Transverse colon (tissue), 4 donors: ENCODE measurements around the gene AP3B1. TPM values are rescaled to one million over a fixed set of nuclear protein-coding genes. Genes with fewer than 3 reads are reported as not detected.

Experiments used
- DNase-seq: peaks from one replicate; pipeline ENCODE4 v3.0.0-alpha.2; 2019
- H3K27ac ChIP-seq, 4 donors: fragments of 200-600 bp; sonication (generic); 2 replicates each; pipeline ENCODE4 v1.5.1; 2016 to 2018; ENCODE audit warnings: inconsistent platforms in 4 of 4
- H3K27me3 ChIP-seq: fragments of 200-600 bp; sonication (generic); 2 replicates; pipeline ENCODE4 v1.5.1; 2017; ENCODE audit warnings: inconsistent platforms
- H3K36me3 ChIP-seq, 4 donors: fragments of 200-600 bp; sonication (generic); 2 replicates each; pipeline ENCODE4 v1.5.1; 2017 to 2019; ENCODE audit warnings: inconsistent platforms in 4 of 4
- H3K4me1 ChIP-seq, 4 donors: fragments of 200-600 bp; sonication (generic); 2 replicates each; pipeline ENCODE4 v1.5.1; 2017 to 2020; ENCODE audit warnings: inconsistent platforms in 4 of 4
- H3K4me3 ChIP-seq, 4 donors: fragments of 200-600 bp; sonication (generic); 1 replicate in 1 of 4; 2 replicates in 3 of 4; pipeline versions ENCODE4 v1.5.1 to v1.6.1; 2017 to 2019; ENCODE audit warnings: inconsistent platforms in 4 of 4
- H3K9me3 ChIP-seq, 2 donors: fragments of 200-600 bp; sonication (generic); 2 replicates each; pipeline ENCODE4 v1.5.1; 2017 to 2019; ENCODE audit warnings: inconsistent platforms in 2 of 2
- EP300 ChIP-seq: sonication (generic); formaldehyde crosslinking; IDR thresholded peaks from one replicate; pipeline ENCODE4 v1.6.1; 2017; ENCODE audit warnings: antibody characterized with exemption, low read depth
- POLR2A ChIP-seq: fragments of 450-650 bp; IDR thresholded peaks from one replicate; pipeline ENCODE4 v1.6.1; 2016; ENCODE audit warnings: antibody characterized with exemption, mild to moderate bottlenecking, moderate library complexity
- POLR2AphosphoS5 ChIP-seq, 3 donors: sonication (generic); formaldehyde crosslinking; IDR thresholded peaks; one replicate each; pipeline ENCODE4 v1.6.1; 2016; ENCODE audit warnings: antibody characterized with exemption in 3 of 3
- WGBS, 2 donors: methylation state at CpG; one replicate each; pipeline ENCODE4 v1.1.5; 2018; ENCODE audit warnings: low coverage in 1 of 2; 5-methylcytosine and 5-hydroxymethylcytosine counted together
- in situ Hi-C, 4 donors: fragments of 200-750 bp; cut with MboI; loops; one replicate each; pipeline versions ENCODE4 v1.15.0 to v1.15.1; 2017; ENCODE audit warnings: low sequenced_read_pairs in 3 of 4, low pct_ligation_motif_present in 1 of 4, low pct_unique_long_range_greater_than_20kb in 1 of 4
- intact Hi-C: fragments of 100-400 bp; cut with DNase I; formaldehyde crosslinking; loops from one replicate; pipeline ENCODE4 v1.15.1; 2023; ENCODE audit warnings: low total_unique reads
- total RNA-seq, 4 donors: library from RNA; depleted of rRNA; stranded (reverse); fragments of >200 nt; gene quantifications; one replicate each; pipeline ENCODE4 v1.1.0, GENCODE V29; 2016
- TF ChIP-seq, protein P1 (sequence below), 5 experiments: fragments of 200-600 bp in 3 of 5; fragments of 450-650 bp in 2 of 5; sonication (generic) in 3 of 5; IDR thresholded peaks; 1 replicate in 2 of 5; 2 replicates in 3 of 5; pipeline ENCODE4 v1.5.1; 2016 to 2017; ENCODE audit warnings: antibody characterized with exemption in 5 of 5, inconsistent platforms in 3 of 5, mild to moderate bottlenecking in 2 of 5, moderate library complexity in 1 of 5

Gene AP3B1
- total RNA-seq, 4 donors from 2014 or later: 45.7 to 61.3 (median 53.4) TPM

DNA sequence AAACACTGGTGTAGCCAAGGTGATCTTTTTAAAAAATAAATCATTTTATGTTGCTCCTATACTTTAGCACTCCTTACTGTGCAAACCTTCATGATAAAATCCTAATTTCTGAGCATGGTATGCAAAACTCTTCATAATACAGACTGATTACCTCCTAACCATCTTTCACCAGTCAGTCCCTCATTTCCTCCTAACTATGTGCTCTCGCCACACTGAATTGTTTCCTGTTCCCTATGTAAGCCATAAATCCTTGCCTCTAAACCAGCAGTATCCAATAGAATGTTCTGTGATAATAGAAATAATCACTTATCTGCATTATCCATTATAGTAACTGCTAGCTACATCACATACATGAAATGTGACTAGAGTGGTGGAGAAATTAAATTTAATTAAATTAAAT is 10.7 kb downstream of the AP3B1 start:
- Histone ChIP-seq H3K4me3 (no peak overlapping the region), H3K27me3 (no peaks in the 10 kb centered on the region), H3K4me1 (peaks cover 0 to 6% (median 0%) of the 10 kb centered on the region in 4 donors), H3K36me3 (no peaks in the 10 kb centered on the region), H3K9me3 (no peaks in the 10 kb centered on the region), H3K27ac (no peak overlapping the region)
- in situ Hi-C loops (no loop called here), intact Hi-C loops (no loop called here)
- WGBS, 2 donors: 27 to 84% methylated on average over 1 of the region's 1 CpG
- DNase-seq: no peak
- TF ChIP-seq POLR2AphosphoS5 (IDR thresholded peaks at IDR 0.05): no peak
- TF ChIP-seq, protein P1, sequence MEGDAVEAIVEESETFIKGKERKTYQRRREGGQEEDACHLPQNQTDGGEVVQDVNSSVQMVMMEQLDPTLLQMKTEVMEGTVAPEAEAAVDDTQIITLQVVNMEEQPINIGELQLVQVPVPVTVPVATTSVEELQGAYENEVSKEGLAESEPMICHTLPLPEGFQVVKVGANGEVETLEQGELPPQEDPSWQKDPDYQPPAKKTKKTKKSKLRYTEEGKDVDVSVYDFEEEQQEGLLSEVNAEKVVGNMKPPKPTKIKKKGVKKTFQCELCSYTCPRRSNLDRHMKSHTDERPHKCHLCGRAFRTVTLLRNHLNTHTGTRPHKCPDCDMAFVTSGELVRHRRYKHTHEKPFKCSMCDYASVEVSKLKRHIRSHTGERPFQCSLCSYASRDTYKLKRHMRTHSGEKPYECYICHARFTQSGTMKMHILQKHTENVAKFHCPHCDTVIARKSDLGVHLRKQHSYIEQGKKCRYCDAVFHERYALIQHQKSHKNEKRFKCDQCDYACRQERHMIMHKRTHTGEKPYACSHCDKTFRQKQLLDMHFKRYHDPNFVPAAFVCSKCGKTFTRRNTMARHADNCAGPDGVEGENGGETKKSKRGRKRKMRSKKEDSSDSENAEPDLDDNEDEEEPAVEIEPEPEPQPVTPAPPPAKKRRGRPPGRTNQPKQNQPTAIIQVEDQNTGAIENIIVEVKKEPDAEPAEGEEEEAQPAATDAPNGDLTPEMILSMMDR (IDR thresholded peaks at IDR 0.05): no peak

DNA sequence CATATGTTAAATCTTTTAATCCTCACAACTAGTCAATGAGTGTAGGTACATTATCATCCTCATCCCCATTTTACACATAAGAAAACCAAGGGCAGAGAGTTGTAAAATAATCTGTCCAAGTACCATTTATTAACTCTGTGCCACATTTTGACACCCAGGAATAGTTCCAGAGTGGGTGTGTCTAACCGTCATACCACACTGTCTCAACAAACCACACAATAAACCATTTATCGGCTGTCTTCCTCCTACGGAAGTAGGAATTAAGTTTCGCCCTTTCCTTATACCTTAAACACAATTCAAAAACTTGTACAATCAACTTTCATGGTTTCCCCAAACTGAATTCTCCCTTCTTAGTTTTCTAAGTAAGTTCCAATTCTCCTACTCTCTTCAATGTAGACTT is 11.4 kb downstream of the AP3B1 start:
- no peaks in the 10 kb centered on the region for H3K36me3 ChIP-seq
- in situ Hi-C loops (no loop called here), intact Hi-C loops (no loop called here)
- WGBS, 2 donors: 46 to 70% methylated on average over 4 of the region's 4 CpGs
- no peak overlapping the region for H3K27ac ChIP-seq
- H3K4me1 ChIP-seq: peaks cover 0 to 6% (median 0%) of the 10 kb centered on the region in 4 donors
- H3K27me3 ChIP-seq: no peaks in the 10 kb centered on the region
- H3K4me3 ChIP-seq: no peak overlapping the region
- DNase-seq: no peak
- TF ChIP-seq POLR2A (no peak), POLR2AphosphoS5 (IDR thresholded peaks at IDR 0.05) (no peak), EP300 (no peak)
- TF ChIP-seq, protein P1 (IDR thresholded peaks at IDR 0.05): no peak
- no peaks in the 10 kb centered on the region for H3K9me3 ChIP-seq

DNA sequence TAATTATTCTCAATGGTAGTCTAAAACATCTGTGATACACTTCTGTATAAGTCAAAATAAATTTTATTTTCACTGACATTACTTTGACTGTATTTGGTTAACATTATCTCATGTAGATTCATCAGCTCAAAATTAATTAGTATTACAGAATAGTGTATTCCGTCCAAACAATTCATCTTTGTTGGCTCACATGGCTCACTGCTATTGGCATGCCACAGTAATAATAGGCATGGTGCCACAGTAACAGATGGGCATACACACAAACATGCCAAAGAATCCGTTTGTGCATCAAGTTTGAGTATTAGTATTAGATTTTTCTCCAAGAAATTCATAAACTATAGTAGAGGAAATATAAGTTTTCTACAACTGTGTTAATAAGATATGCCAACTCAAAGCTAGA is 14.2 kb downstream of the AP3B1 start:
- intact Hi-C loops (no loop called here), in situ Hi-C loops (no loop called here)
- Histone ChIP-seq H3K9me3 (no peaks in the 10 kb centered on the region), H3K27me3 (no peaks in the 10 kb centered on the region), H3K4me3 (no peak overlapping the region), H3K27ac (no peak overlapping the region), H3K36me3 (no peaks in the 10 kb centered on the region), H3K4me1 (peaks cover 0 to 6% (median 0%) of the 10 kb centered on the region in 4 donors)
- DNase-seq: no peak
- 69 to 72% methylated on average over 2 of the region's 2 CpGs for WGBS, 2 donors
- no peak for TF ChIP-seq EP300
- TF ChIP-seq, protein P1 (IDR thresholded peaks at IDR 0.05): no peak
- TF ChIP-seq POLR2AphosphoS5 (IDR thresholded peaks at IDR 0.05): no peak
- TF ChIP-seq POLR2A: no peak

DNA sequence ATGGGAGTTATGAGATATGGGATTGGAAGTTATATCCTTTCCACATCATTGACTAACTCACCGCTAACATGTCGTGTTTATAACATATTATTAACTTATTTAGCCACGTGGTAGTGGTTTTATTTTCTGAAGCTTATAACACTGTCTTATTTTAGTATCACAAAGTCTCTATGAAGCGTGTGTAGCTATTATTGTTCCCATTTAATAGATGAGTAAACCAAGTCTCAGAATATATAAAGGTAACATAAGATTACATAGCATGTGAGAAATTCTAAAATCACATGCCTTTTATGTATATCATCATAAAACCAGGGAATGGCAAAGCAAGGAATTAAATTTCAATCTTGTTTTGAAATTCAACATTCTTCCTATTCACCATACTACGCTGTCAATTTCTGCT is 15.3 kb downstream of the AP3B1 start:
- Histone ChIP-seq H3K27me3 (no peaks in the 10 kb centered on the region), H3K4me3 (no peak overlapping the region), H3K27ac (no peak overlapping the region), H3K4me1 (peaks cover 0 to 6% (median 0%) of the 10 kb centered on the region in 4 donors), H3K36me3 (no peaks in the 10 kb centered on the region), H3K9me3 (no peaks in the 10 kb centered on the region)
- in situ Hi-C loops (no loop called here), intact Hi-C loops (no loop called here)
- no peak for DNase-seq
- TF ChIP-seq POLR2A (no peak), POLR2AphosphoS5 (IDR thresholded peaks at IDR 0.05) (no peak), EP300 (no peak)
- TF ChIP-seq, protein P1 (IDR thresholded peaks at IDR 0.05): no peak
- 97 to 99% methylated on average over 5 of the region's 5 CpGs for WGBS, 2 donors
